ENCODE results near the gene SYK.
"Not testable (repeated sequence)": the region's sequence is repeated elsewhere in the genome, so short reads cannot be mapped to it uniquely, and the experiment has no call there.

Gene SYK

DNA sequence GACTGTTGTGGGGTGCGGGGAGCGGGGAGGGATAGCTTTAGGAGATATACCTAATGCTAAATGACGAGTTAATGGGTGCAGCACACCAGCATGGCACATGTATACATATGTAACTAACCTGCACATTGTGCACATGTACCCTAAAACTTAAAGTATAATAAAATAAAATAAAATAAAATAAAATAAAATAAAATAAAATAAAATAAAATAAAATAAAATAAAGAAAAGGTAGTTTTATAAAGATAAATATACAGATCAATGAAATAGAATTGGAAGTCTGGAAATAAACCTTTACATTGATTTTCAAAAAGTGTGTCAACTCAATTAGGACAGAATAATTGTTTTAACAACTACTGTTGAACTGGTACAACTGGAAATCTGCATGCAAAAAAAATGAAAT lies 8.6 kb upstream of the SYK start:
- not testable (repeated sequence) for H3K4me1 ChIP-seq (ENCODE audit: control insufficient read depth, insufficient read depth, low read length, poor library complexity, severe bottlenecking); H3K27ac ChIP-seq (ENCODE audit: insufficient read depth, low read length, poor library complexity, severe bottlenecking); H3K9me3 ChIP-seq (ENCODE audit: control insufficient read depth, low read length); DNase-seq; H3K36me3 ChIP-seq (ENCODE audit: control insufficient read depth, insufficient read depth, low read length); H3K27me3 ChIP-seq (replicated peaks; ENCODE audit: control insufficient read depth, insufficient read depth, low read length, poor library complexity, severe bottlenecking); H3K4me3 ChIP-seq (ENCODE audit: insufficient read depth, low read depth, low read length, poor library complexity, severe bottlenecking)

- Histone ChIP-seq H3K27me3 (replicated peaks; ENCODE audit: control insufficient read depth, insufficient read depth, low read length, poor library complexity, severe bottlenecking) (peaks cover 3% of the 10 kb centered on the region), H3K4me3 (ENCODE audit: insufficient read depth, low read depth, low read length, poor library complexity, severe bottlenecking) (no peak overlapping the region), H3K4me1 (ENCODE audit: control insufficient read depth, insufficient read depth, low read length, poor library complexity, severe bottlenecking) (no peaks in the 10 kb centered on the region), H3K9me3 (ENCODE audit: control insufficient read depth, low read length) (no peaks in the 10 kb centered on the region), H3K36me3 (ENCODE audit: control insufficient read depth, insufficient read depth, low read length) (no peaks in the 10 kb centered on the region), H3K27ac (ENCODE audit: insufficient read depth, low read length, poor library complexity, severe bottlenecking) (no peak overlapping the region)
- no peak for DNase-seq
These were observed 7.9 kb upstream of the SYK start for GRCh38 chr9:90793729-90794128.

GRCh38 chr9:90795084-90795483 lies 6.5 kb upstream of the SYK start:
- no peak for DNase-seq
- Histone ChIP-seq H3K4me3 (ENCODE audit: insufficient read depth, low read depth, low read length, poor library complexity, severe bottlenecking) (no peak overlapping the region), H3K4me1 (ENCODE audit: control insufficient read depth, insufficient read depth, low read length, poor library complexity, severe bottlenecking) (no peaks in the 10 kb centered on the region), H3K27me3 (replicated peaks; ENCODE audit: control insufficient read depth, insufficient read depth, low read length, poor library complexity, severe bottlenecking) (peaks cover 3% of the 10 kb centered on the region), H3K36me3 (ENCODE audit: control insufficient read depth, insufficient read depth, low read length) (no peaks in the 10 kb centered on the region), H3K27ac (ENCODE audit: insufficient read depth, low read length, poor library complexity, severe bottlenecking) (no peak overlapping the region), H3K9me3 (ENCODE audit: control insufficient read depth, low read length) (no peaks in the 10 kb centered on the region)

DNA sequence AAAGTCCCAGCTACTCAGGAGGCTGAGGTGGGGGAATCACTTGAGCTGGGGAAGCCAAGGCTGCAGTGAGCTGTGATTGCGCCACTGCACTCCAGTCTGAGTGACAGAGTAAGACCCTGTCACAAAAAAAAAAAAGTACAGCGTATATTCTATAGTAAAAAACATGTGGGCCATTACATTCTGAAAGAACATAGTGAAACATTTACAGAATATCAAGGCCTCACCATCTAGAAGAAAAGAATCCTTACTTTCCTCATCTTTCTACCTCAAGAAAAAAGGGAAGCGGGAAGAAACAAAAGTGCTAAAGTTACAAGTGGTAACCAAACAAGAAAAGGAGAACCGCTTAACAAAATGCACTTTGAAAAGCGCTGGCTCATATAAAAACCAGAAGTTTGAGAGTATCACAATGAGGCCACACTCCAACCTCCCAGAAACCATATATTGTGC lies 5.7 kb upstream of the SYK start:
- no peaks in the 10 kb centered on the region for H3K4me1 ChIP-seq (ENCODE audit: control insufficient read depth, insufficient read depth, low read length, poor library complexity, severe bottlenecking)
- H3K27me3 ChIP-seq (replicated peaks; ENCODE audit: control insufficient read depth, insufficient read depth, low read length, poor library complexity, severe bottlenecking), result peaks cover 3% of the 10 kb centered on the region
- no peaks in the 10 kb centered on the region for H3K9me3 ChIP-seq (ENCODE audit: control insufficient read depth, low read length)
- no peak overlapping the region for H3K27ac ChIP-seq (ENCODE audit: insufficient read depth, low read length, poor library complexity, severe bottlenecking)
- H3K4me3 ChIP-seq (ENCODE audit: insufficient read depth, low read depth, low read length, poor library complexity, severe bottlenecking), result no peak overlapping the region
- no peaks in the 10 kb centered on the region for H3K36me3 ChIP-seq (ENCODE audit: control insufficient read depth, insufficient read depth, low read length)
- no peak for DNase-seq

GRCh38 chr9:90799271-90799852 lies 2.3 kb upstream of the SYK start:
- H3K4me1 ChIP-seq (ENCODE audit: control insufficient read depth, insufficient read depth, low read length, poor library complexity, severe bottlenecking), result peaks cover 5% of the 10 kb centered on the region
- no peak overlapping the region for H3K27ac ChIP-seq (ENCODE audit: insufficient read depth, low read length, poor library complexity, severe bottlenecking)
- no peaks in the 10 kb centered on the region for H3K36me3 ChIP-seq (ENCODE audit: control insufficient read depth, insufficient read depth, low read length)
- no peak overlapping the region for H3K4me3 ChIP-seq (ENCODE audit: insufficient read depth, low read depth, low read length, poor library complexity, severe bottlenecking)
- peaks cover 3% of the 10 kb centered on the region for H3K27me3 ChIP-seq (replicated peaks; ENCODE audit: control insufficient read depth, insufficient read depth, low read length, poor library complexity, severe bottlenecking)
- no peak for DNase-seq
- H3K9me3 ChIP-seq (ENCODE audit: control insufficient read depth, low read length), result no peaks in the 10 kb centered on the region

DNA sequence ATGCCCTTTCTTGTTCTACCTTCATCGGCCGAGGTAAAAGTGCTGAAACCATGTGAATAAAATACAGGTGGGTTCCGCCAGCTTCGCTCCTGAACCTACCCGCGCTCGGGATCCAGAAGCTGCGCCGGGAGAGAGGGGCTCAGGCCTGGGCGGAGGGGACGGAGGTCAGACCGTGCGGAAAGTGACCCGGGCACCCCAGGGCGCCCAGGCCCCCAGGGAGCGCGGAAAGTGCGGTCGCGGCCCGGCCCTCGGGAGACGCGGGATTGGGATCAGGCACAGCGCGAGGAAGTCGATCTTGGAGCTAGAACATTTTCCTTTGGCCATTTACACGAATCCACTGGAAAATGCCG lies 329 bp downstream of the SYK start:
- no peaks in the 10 kb centered on the region for H3K36me3 ChIP-seq (ENCODE audit: control insufficient read depth, insufficient read depth, low read length)
- H3K27ac ChIP-seq (ENCODE audit: insufficient read depth, low read length, poor library complexity, severe bottlenecking), result no peak overlapping the region
- H3K27me3 ChIP-seq (replicated peaks; ENCODE audit: control insufficient read depth, insufficient read depth, low read length, poor library complexity, severe bottlenecking), result no peaks in the 10 kb centered on the region
- no peaks in the 10 kb centered on the region for H3K9me3 ChIP-seq (ENCODE audit: control insufficient read depth, low read length)
- no peak overlapping the region for H3K4me3 ChIP-seq (ENCODE audit: insufficient read depth, low read depth, low read length, poor library complexity, severe bottlenecking)
- DNase-seq, result no peak
- H3K4me1 ChIP-seq (ENCODE audit: control insufficient read depth, insufficient read depth, low read length, poor library complexity, severe bottlenecking), result peaks cover 5% of the 10 kb centered on the region

GRCh38 chr9:90802386-90802985 lies 867 bp downstream of the SYK start:
- H3K4me1 ChIP-seq (ENCODE audit: control insufficient read depth, insufficient read depth, low read length, poor library complexity, severe bottlenecking), result peaks cover 5% of the 10 kb centered on the region
- no peak overlapping the region for H3K4me3 ChIP-seq (ENCODE audit: insufficient read depth, low read depth, low read length, poor library complexity, severe bottlenecking)
- H3K27me3 ChIP-seq (replicated peaks; ENCODE audit: control insufficient read depth, insufficient read depth, low read length, poor library complexity, severe bottlenecking), result peaks cover 1% of the 10 kb centered on the region
- no peak for DNase-seq
- no peaks in the 10 kb centered on the region for H3K9me3 ChIP-seq (ENCODE audit: control insufficient read depth, low read length)
- no peaks in the 10 kb centered on the region for H3K36me3 ChIP-seq (ENCODE audit: control insufficient read depth, insufficient read depth, low read length)
- no peak overlapping the region for H3K27ac ChIP-seq (ENCODE audit: insufficient read depth, low read length, poor library complexity, severe bottlenecking)

GRCh38 chr9:90803860-90804593 lies 2.4 kb downstream of the SYK start:
- Histone ChIP-seq H3K9me3 (ENCODE audit: control insufficient read depth, low read length) (no peaks in the 10 kb centered on the region), H3K4me3 (ENCODE audit: insufficient read depth, low read depth, low read length, poor library complexity, severe bottlenecking) (no peak overlapping the region), H3K4me1 (ENCODE audit: control insufficient read depth, insufficient read depth, low read length, poor library complexity, severe bottlenecking) (peaks cover 5% of the 10 kb centered on the region), H3K27ac (ENCODE audit: insufficient read depth, low read length, poor library complexity, severe bottlenecking) (no peak overlapping the region), H3K36me3 (ENCODE audit: control insufficient read depth, insufficient read depth, low read length) (no peaks in the 10 kb centered on the region), H3K27me3 (replicated peaks; ENCODE audit: control insufficient read depth, insufficient read depth, low read length, poor library complexity, severe bottlenecking) (peaks cover 4% of the 10 kb centered on the region)
- no peak for DNase-seq

DNA sequence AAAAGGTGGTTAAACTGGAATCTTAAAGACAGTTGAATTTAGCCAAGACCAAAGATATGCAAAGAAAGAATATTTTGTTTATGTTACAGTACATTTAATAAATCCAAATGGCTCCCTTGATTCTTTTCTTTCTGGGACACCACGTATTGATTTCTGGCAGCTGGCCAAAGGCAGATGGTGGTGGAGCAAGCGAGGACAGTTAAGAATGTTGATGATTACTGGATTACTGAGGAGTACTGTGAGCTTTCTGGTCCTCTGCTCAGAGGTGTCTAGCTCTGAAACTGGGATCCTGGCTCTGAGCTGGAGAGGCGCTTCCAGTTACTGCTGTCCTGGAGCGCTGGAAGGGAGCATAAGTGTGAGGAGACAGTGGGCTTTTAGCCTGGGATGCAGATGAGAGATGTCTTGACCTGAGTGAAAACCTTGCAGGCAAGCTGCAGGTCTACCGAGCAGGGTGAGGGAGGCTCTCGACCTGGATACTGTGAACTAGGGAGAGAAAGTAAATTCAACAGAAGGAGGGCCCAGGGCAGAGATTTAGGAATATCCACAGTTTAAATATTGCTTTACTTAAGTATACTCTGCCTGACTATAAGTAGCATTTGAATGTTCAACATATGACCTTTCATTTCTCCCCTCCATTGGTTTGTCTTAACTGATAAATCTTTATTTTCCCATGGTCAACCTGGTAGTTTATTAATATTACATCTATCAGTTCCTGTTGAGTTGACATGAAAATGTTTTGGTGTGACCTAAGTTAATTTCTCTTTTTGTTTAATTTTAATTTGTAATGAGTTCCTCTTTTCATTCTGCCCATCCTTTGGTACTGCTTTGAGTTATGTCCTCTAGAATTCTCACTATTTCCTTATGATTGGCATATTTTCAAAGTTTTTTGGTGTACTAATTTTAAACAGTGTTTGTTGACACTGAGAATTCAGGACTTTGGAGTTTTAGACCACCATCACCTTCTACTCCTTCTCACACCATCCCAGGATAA lies 3.7 kb downstream of the SYK start:
- DNase-seq, result no peak
- Histone ChIP-seq H3K9me3 (ENCODE audit: control insufficient read depth, low read length) (no peaks in the 10 kb centered on the region), H3K36me3 (ENCODE audit: control insufficient read depth, insufficient read depth, low read length) (no peaks in the 10 kb centered on the region), H3K27ac (ENCODE audit: insufficient read depth, low read length, poor library complexity, severe bottlenecking) (no peak overlapping the region), H3K4me3 (ENCODE audit: insufficient read depth, low read depth, low read length, poor library complexity, severe bottlenecking) (no peak overlapping the region), H3K4me1 (ENCODE audit: control insufficient read depth, insufficient read depth, low read length, poor library complexity, severe bottlenecking) (peaks cover 5% of the 10 kb centered on the region), H3K27me3 (replicated peaks; ENCODE audit: control insufficient read depth, insufficient read depth, low read length, poor library complexity, severe bottlenecking) (peaks cover 4% of the 10 kb centered on the region)

Data from effector memory CD4-positive, alpha-beta T cell (primary cell).